G401.6 (cell line): ENCODE measurements around the gene COQ8B.
"Not testable (repeated sequence)": the region's sequence is repeated elsewhere in the genome, so short reads cannot be mapped to it uniquely, and the experiment has no call there.

Source experiments
- FAIRE-seq: peaks from 2 replicates; lab custom pipeline; 2012; peaks lifted over from hg19 to GRCh38; lab: Jason Lieb, UNC

COQ8B gene

DNA sequence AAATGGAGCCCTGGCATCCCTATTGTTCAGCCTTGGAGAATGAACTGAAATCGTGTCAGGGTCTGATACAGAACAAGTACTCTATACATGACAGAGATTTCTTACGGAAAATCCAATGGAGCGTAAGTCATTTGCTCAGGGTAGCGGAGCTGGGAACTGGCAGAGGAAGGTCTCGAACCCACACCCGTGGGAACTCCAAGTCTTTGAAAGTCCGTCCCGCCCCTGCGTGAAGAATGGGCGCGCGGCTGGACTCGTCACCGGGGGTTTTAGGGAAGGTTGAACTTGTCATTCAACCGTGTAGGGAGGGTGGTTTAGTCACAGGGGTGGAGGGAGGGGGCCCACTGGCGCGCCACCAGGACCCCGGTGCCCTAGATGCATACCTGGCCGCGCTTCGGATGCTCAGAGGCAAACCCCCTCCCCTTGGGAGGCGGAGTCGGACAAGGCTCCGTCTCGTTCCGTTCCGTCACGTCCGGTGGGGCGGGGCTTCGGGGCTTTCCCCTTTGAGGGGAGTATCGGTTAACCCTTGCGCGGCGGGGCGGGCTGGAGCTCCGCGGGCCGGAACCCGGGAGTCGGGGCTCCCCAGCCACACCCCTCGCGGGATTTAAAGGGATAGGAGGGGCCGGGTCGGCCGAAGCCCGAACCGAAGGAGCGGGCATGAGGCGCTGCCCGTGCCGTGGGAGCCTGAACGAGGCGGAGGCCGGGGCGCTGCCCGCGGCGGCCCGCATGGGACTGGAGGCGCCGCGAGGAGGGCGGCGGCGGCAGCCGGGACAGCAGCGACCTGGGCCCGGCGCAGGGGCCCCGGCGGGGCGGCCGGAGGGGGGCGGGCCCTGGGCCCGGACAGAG lies at the start of gene COQ8B, which contains the start of gene ITPKC:
Gene COQ8B, minus strand, starts transcription at position 405 of the 843 bp plus-strand sequence. CDS start 2,254 bp downstream, outside the sequence.
Gene ITPKC, plus strand, starts transcription at position 631 of the 843 bp plus-strand sequence. Its CDS starts 24 bp downstream, at position 655.
- peak; percentile 93 for FAIRE-seq

DNA sequence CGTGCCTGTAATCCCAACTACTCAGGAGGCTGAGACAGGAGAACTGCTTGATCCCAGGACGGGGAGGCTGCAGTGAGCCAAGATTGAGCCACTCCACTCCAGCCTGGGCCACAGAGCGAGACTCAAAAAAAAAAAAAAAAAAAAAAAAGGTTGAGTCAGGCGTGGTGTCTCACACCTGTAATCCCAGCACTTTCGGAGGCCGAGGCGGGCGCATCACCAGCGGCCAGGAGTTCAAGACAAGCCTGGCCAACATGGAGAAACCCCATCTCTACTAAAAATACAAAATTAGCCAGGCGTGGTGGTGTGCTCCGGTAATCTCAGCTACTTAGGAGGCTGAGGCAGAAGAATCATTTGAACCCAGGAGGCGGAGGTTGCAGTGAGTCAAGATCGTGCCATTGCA lies 49.7 kb upstream of the COQ8B start:
- not testable (repeated sequence) for FAIRE-seq

DNA sequence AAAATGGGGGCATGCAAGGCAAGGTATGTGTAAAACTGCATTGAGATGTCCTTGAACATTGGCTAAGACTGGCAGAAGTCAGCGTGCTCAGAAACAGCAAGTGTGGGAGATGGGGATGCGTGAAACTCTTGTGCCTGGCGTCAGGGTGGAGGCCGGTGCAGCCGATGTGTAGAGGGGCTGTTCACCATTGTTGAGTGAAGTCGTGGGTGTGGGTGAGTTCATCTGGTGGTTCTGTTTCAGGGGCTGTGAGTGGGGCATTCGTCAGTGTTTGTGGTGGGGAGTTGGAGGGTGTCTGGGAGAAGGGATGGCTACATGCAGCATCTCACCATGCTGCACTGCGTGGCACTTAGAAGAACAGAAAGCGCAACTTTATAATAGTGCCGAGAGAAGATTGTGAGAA lies 47.3 kb upstream of the COQ8B start:
- no peak for FAIRE-seq

DNA sequence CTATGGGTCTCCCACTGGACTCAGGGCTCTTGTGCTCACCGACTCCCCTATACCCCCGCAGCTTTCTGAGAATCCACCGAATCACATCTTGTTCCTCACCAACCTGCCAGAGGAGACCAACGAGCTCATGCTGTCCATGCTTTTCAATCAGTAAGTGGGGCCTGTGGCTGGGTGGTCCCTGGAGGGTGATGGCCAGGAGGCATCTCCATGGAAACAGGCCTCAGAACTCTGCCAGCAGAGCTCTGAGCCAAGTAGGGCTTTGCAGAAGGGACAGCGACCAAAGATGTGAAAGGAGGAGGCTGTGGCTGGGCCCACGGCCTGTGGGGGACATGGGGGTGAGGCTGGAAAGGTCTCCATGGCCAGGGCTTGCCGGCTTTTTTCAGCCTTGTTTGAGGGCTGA lies 46.8 kb upstream of the COQ8B start:
- no peak for FAIRE-seq

DNA sequence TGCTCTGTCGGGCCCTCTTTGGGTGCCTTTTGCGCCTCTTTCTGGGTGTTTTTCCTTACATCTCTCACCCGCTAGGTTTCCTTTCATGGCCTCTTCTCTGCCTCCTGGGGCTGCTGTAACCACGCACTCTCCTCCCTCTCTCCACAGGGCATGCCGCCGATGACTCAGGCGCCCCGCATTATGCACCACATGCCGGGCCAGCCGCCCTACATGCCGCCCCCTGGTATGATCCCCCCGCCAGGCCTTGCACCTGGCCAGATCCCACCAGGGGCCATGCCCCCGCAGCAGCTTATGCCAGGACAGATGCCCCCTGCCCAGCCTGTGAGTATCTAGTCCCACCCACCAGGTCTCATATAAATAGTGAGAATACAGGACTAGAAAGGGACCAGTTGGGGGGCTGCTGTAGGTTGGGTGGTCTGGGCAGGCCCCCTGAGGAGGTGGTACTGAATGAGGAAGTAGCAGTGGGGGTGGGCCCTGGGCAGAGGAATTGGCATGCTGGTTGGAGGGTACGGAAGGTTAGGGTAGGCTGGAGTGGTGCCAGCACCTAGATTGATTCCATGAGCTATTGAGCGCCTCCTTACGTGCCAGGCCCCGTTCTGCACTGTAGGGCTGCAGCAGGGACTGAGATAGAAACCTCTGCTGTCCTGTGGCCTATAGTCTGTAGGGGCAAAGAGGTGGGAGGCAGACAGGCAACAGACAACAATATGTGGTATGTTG lies 46.2 kb upstream of the COQ8B start:
- FAIRE-seq: no peak

DNA sequence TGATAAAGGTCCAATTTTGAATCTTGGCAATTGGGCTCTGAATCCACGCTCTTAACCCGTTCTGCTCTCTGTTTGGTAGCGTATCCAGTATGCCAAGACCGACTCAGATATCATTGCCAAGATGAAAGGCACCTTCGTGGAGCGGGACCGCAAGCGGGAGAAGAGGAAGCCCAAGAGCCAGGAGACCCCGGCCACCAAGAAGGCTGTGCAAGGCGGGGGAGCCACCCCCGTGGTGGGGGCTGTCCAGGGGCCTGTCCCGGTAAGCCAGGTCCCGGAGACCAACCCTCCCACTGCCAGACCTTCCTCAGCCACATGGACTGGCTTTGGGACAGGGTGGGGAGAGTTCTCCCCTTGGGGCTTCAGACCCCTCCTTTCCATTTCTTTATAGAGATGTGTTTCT lies 42.7 kb upstream of the COQ8B start:
- no peak for FAIRE-seq

DNA sequence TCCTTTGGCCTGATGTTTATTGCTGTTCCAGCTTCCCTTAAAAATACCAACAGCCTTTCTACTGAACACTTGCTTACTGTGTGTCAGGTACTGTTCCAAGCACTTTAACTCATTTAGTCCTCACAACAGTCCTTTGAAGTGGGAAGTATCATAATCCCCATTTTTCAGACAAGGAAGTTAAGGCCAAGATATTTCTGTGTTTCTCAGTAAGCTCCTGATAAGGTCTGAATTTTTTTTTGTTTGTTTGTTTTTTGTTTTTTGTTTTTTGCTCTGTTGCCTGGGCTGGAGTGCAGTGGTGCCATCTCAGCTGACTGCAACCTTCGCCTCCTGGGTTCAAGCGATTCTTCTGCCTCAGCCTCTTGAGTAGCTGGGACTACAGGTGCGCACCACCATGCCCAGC lies 41.8 kb upstream of the COQ8B start:
- FAIRE-seq: no peak

DNA sequence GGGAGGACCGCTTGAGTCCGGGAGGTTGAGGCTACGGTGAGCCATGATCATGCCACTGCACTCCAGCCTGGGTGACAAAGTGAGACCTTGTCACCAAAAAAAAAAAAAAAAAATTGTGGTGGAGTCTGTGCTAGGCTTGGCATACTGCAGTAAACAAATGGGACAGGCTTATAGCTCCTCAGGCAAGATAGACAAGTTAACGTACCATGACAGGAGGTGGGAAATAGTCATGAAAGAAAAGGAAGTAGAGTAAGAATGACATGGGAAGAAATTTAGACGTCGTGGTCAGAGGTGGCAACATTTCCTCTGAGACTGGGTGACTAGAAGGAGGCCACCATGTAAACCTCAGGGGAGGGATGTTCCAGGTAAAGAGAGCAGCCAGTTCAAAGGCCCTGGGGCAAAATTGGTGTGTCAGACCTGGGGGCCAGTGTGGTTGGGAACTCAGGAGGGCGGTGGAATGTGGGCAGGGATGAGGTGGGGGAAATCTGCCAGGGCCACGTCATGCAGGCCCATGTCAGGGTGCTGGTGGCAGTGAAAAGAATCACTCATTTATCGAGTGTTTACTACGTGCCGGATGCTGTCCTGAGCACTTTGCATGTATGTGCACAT lies 39.9 kb upstream of the COQ8B start:
- no peak for FAIRE-seq

DNA sequence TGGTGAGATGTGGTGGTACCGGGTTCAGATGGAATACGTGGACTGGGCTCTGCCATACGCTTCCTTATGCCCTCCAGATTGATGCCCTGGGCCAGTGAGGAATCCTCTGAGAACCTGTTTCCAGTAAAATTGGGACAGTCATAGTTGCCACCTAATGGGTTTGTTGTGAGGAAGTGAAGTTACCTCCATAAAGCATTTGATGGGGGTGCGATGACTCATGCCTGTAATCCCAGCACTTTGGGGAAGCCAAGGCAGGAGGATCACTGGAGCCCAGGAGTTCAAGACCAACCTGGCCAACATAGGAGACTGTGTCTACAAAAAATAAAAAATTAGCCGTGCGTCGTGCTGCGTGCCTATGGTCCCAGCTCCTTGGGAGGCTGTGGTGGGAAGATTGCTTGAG lies 39.1 kb upstream of the COQ8B start:
- no peak for FAIRE-seq

DNA sequence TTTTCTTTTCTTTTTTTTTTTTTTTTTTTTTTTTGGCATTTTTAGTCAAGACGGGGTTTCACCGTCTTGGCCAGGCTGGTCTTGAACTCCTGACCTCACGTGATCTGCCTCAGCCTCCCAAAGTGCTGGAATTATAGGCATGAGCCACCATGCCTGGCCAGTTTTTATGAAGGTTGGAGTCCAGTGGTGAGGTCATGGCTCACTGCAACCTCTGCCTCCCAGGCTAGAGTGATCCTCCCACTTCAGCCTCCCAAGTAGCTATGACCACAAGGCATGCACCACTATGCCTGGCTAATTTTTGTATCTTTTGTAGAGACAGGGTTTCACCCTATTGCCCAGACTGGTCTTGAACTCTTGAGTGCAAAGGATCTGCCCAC lies 38.5 kb upstream of the COQ8B start:
- FAIRE-seq: no peak

DNA sequence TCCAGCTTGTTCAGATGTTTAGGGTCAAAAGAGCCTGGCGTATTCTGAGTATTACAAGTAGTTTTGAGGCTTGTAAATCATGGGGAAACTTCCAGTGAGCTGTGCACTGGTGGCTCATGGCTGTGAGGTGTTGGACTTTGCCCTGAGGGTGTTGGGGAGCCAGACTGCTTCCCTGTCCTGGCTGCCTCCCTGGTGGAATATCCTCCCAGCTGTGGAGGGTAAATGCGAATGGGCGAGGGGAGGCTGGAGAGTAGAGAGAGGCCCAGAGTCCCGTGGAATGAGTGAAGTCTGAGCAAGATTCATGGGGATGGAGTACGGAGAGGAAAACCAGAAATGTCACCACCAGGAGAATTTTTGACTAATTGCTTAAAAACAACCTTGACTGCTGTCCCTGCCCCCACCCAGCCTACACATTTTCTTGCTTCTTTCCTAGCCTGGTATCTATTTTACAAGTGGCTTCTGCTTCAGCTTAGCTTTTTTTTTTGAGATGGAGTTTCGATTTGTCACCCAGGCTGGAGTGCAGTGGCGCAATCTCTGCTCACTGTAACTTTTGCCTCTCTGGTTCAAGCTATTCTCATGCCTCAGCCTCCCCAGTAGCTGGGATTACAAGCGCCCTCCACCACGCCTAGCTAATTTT lies 38.0 kb upstream of the COQ8B start:
- FAIRE-seq: no peak

DNA sequence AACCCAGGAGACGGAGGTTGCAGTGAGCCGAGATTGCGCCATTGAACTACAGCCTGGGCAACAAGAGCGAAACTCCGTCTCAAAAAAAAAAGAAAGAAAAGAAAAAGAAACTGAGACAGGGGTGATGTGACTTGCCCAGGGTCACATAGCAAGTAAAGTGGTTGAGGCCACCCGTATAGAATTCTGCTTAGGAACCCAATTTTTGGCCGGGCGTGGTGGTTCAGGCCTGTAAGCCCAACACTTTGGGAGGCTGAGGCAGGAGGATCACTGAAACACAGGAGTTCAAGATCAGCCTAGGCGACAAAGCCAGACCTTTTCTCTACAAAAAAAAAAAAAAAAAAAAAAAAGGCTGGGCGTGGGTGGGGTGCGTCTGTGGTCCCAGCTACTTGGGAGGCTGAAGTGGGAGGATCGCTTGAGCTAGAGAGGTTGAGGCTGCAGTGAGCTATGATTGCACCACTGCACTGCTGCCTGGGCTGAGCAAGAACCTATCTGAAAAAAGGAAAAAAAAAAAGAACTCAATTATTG lies 35.6 kb upstream of the COQ8B start:
- FAIRE-seq: no peak

DNA sequence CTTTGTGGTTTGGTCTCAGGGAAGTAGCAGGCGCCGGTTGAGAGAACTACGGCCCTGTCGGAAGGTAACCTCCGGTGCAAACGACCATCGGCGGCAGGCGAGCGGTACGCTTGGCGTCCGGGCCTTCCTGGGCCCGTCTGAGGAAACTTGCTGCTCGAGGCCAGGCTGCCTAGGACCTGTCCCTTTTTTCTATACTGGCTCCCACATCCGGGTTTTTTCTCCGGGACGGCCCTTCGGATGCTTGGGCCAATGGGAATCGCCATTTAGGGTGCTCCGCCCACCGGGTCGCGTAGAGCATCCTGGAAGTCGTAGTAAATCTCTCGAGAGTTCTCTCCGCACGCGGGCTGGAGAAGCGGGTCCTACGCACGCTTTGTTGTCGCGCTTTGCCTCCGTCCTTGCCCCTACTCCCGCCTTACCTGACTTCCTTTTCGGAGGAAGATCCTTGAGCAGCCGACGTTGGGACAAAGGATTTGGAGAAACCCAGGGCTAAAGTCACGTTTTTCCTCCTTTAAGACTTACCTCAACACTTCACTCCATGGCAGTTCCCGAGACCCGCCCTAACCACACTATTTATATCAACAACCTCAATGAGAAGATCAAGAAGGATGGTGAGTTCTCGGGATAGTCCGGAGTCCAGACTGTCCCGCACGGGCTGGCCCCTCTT lies 34.3 kb upstream of the COQ8B start, which contains the start of gene SNRPA:
Gene SNRPA, plus strand, starts transcription at position 330 of the 664 bp plus-strand sequence. Its CDS starts 206 bp downstream, at position 536.
- FAIRE-seq: no peak

DNA sequence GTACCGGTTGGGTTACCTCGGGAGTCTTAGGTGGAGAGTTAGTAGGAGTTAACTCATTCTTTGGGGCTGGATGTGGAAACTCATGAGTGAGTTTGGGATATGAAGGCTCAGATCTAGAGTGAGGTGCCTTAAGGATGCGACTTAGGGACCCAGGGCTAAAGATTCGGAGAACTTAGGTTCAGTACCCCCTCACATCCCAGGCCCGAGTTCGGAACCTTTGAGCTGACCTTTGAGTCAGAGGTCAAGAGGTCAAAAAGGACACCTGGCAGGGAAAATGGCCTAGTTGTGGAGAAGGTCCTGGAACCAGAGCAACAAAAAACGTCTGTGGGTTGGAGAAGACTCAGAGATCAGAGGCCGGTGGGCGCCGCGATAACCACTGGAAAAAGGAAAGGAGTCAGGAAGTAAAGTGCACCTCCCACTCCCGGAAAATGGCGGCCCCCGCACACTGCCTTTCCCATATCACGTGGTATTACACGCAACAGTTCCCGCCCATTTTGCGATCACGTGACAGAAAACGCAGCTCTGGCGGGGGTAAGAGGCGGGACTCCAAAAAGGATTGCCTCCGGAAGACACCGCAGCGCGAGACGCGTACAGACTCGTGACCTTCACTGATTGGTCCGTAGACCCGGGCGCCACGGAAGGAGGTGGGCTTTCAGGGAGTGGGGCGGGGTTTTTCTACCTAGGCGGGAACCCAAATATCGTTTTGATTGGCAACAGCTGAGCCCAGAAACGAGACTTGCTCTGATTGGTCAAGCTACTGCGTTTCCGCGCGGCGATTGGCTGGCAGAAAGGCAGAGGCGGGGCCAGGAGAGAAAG lies 33.6 kb upstream of the COQ8B start, which contains the start of gene ACTMAP:
Gene ACTMAP, minus strand, starts transcription at position 420 of the 816 bp plus-strand sequence. CDS start 674 bp downstream, outside the sequence.
- peak; percentile 99 for FAIRE-seq

DNA sequence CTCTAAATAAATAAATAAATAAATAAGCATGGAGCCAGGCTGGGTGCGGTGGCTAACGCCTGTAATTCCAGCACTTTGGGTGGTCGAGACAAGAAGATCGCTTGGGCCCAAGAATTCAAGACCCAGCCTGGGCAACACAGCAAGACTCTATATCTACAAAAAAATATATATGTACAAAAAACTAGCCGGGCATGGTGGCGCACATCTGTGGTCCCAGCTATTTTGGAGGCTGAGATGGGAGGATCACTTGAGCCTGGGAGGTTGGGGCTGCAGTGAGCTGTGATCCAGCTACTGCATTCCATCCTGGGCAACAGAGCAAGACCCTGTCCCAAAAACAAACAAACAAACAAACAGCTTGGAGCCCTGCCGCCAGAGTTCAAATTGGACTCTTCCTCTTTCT lies 30.9 kb upstream of the COQ8B start:
- FAIRE-seq: no peak

DNA sequence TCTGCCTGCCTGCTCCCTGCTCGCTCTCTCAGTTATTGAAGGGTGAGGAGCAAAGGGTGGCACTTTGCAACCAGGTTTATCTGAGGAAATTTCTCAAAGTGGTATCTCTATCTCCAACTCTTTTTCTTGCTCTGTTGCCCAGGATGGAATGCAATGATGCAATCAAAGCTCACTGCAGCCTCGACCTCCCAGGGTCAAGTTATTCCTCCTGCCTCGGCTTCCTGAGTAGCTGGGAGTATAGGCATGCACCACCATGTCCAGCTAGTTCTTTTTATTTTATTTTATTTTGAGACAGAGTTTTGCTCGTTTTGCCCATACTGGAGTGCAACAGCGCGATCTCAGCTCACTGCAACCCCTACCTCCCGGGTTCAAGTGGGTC lies 28.7 kb upstream of the COQ8B start:
- no peak for FAIRE-seq

DNA sequence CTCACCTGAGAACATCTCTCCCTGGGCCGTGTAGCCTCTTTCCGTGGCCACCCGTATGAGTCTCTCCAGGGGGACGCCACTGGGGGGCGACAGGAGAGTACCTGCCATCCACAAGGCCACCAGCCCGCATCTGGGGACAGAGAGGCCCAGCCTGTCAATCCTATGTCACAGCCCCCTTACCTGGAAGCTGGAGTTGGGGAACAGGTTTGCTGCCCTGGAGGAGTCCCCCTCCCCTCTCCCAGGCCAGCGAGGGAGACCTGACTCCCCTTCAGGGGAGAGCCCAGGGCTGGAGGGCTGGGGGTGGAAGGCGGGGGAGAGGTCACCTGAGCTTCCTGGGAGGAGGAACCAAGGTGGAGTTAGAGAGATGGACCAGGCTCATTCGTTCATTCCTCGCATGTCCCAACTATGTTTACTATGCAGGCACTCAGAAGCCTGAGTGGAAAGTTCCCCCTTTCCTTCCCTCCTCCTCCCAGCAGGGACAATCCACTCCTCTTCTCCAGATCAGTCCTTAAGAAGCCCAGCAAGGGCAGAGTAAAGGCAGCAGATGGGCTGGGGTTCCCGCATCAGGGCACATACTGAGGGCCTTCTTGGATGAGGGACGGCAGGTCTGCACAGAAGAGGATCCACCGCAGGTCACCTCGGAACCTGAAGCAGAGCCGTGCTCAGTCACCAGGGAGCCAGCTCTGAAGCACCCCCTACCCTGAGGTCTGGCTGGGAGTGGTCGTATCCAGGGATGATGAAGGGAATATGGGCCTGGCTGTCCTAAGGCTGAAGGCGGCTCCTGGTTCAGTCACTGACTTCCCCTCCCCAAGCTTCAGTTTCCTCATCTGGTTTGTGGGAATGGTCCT lies 28.1 kb upstream of the COQ8B start:
- no peak for FAIRE-seq

DNA sequence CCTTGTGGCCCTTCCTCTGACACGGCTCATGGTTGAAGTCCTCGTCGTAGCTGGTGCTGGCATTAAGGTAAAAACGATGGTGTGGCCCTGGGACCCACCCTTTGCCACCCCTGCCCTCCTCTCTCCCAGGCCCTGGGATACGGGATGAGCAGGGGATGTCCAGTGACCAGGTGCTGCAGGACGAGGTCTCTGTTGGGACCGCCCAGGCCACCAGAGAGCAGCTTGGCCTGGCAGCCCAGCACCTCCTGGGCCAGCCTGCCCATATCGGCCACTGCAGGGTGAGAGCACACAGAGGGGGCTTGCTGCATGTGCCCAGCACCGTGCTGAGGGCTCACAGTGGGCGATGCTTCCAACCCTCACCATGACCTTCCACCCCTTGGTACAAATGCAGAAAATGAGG lies 27.2 kb upstream of the COQ8B start:
- FAIRE-seq: no peak

DNA sequence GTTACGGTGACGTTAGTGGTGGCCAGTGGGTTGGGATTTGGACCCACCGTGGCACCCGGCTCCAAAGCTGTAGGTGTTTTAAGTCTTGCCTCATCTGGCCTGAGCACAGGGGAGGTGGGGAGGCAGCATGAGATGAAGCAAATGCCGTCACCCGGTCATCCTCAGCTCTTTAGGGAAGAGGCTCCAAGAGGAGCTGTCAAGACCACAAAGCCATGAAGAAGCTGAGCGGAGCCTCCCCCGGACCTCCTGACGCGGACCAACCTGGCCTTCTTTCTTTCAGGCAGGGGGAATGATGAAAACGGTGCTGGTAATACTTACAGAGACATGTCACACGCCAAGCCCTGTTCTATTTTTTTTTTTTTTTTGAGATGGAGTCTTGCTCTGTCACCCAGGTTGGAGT lies 26.2 kb upstream of the COQ8B start:
- FAIRE-seq: no peak

DNA sequence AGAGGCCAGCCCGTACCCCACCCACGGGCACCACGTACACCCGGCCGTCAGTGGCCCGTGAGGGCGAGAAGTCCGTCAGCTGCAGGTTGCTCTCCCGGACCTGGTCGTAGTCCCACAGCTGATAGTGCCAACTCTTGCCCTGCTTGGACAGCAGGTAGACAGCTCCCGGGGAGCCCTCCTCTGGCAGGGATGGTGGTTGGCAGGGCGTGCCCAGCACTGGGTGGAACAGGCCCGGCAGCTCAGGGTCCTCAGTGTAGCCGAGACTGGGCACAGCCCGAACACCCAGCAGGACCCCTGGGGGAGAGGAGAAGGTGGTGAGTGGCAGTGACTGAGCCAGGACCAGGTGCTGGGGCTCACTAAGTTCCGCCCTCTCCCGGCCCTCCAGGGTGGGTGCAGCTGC lies 25.8 kb upstream of the COQ8B start:
- no peak for FAIRE-seq
